ENCODE data around the gene CCDC148.

DNA sequence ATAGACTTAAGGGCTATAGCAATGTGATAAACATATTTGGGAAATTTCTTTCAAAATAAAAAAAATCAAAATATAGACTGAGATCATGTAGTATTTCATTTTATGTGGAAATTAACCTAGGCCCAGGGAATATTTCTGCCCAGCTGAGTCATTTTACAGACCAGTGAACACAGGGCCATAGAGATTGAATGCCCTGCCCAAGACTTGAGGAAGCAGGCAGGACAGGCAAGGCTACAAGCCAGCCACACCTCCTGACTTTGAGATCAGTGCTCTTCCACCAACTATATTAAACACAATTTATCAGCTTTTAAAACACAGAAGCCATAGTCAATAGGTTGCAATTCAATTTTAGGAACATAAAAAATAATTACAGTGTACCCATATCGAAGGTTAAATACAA, 12.9 kb downstream of the CCDC148 start:
- TF ChIP-seq POLR2AphosphoS5 (IDR thresholded peaks at IDR 0.05), result no peak
- TF ChIP-seq, protein P1, sequence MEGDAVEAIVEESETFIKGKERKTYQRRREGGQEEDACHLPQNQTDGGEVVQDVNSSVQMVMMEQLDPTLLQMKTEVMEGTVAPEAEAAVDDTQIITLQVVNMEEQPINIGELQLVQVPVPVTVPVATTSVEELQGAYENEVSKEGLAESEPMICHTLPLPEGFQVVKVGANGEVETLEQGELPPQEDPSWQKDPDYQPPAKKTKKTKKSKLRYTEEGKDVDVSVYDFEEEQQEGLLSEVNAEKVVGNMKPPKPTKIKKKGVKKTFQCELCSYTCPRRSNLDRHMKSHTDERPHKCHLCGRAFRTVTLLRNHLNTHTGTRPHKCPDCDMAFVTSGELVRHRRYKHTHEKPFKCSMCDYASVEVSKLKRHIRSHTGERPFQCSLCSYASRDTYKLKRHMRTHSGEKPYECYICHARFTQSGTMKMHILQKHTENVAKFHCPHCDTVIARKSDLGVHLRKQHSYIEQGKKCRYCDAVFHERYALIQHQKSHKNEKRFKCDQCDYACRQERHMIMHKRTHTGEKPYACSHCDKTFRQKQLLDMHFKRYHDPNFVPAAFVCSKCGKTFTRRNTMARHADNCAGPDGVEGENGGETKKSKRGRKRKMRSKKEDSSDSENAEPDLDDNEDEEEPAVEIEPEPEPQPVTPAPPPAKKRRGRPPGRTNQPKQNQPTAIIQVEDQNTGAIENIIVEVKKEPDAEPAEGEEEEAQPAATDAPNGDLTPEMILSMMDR (IDR thresholded peaks at IDR 0.05), result no peak
- no peak for TF ChIP-seq POLR2A (IDR thresholded peaks at IDR 0.05)
- TF ChIP-seq EP300 (IDR thresholded peaks at IDR 0.05), result no peak
